Vagina (tissue), 2 donors: ENCODE measurements around the gene SEC22C.

Experiments
- POLR2A ChIP-seq, 2 donors: fragments of 450-650 bp; IDR thresholded peaks; one replicate each; pipeline ENCODE4 v1.6.1; 2017; ENCODE audit warnings: antibody characterized with exemption in 2 of 2, mild to moderate bottlenecking in 2 of 2, moderate library complexity in 2 of 2
- TF ChIP-seq, protein P1 (sequence below), 3 experiments: fragments of 450-650 bp in 2 of 3; fragments of 200-600 bp in 1 of 3; sonication (generic) in 1 of 3; IDR thresholded peaks; one replicate each; pipeline ENCODE4 v1.5.1; 2017 to 2019; ENCODE audit warnings: antibody characterized with exemption in 3 of 3, mild to moderate bottlenecking in 2 of 3, moderate library complexity in 2 of 3

DNA sequence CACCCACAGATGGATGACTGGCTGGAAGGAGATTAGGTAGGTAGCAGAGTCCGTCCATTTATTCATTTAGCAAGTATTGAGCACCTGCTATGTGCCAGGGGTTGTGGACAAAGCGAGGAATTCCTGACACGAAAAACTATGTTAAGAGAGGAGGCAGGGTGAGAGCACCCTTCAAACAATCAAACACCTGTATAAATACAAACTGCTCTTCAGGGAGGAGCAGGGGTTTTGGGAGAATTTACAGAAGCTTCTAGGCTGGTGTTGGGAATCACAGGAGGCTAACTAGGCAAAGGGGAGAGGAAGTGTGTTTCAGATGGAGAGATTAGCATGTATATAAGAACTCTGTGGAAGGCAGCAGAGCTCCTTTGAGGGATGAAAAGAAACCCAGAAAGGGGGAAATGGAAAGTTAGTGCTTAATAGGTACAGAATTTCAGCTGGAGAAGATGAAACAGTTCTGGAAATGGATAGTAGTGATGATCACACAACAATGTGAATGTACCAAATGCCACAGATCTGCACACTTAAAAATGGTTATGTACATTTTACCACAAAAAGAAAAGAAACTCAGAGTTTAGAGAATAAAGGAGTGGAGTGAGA lies 805 bp upstream of the SEC22C start:
- TF ChIP-seq, protein P1, sequence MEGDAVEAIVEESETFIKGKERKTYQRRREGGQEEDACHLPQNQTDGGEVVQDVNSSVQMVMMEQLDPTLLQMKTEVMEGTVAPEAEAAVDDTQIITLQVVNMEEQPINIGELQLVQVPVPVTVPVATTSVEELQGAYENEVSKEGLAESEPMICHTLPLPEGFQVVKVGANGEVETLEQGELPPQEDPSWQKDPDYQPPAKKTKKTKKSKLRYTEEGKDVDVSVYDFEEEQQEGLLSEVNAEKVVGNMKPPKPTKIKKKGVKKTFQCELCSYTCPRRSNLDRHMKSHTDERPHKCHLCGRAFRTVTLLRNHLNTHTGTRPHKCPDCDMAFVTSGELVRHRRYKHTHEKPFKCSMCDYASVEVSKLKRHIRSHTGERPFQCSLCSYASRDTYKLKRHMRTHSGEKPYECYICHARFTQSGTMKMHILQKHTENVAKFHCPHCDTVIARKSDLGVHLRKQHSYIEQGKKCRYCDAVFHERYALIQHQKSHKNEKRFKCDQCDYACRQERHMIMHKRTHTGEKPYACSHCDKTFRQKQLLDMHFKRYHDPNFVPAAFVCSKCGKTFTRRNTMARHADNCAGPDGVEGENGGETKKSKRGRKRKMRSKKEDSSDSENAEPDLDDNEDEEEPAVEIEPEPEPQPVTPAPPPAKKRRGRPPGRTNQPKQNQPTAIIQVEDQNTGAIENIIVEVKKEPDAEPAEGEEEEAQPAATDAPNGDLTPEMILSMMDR (IDR thresholded peaks at IDR 0.05): no peak
- TF ChIP-seq POLR2A (IDR thresholded peaks at IDR 0.05): no peak
